H7 (cell line): ENCODE measurements around the gene ADRA2B. TPM values are rescaled to one million over a fixed set of nuclear protein-coding genes. Genes with fewer than 3 reads are reported as not detected.

Source experiments
- DNase-seq: peaks from one replicate; pipeline ENCODE4 v3.0.0; 2012
- H3K27me3 ChIP-seq: 2 replicates; pipeline ENCODE4 v1.6.0; 2011; ENCODE audit warnings: mild to moderate bottlenecking, low read length; ENCODE audit not compliant: control insufficient read depth, insufficient read depth
- H3K36me3 ChIP-seq: replicated peaks from 2 replicates; pipeline ENCODE4 v1.5.1; 2011; ENCODE audit warnings: low read length; ENCODE audit not compliant: control insufficient read depth, insufficient read depth
- H3K4me3 ChIP-seq: 2 replicates; pipeline ENCODE4 v1.5.1; 2011; ENCODE audit warnings: low read depth, mild to moderate bottlenecking, control low read depth, low read length, moderate library complexity; ENCODE audit not compliant: insufficient read depth
- total RNA-seq: library from RNA; depleted of rRNA; stranded (reverse); fragments of >200 nt; shearing (Covaris generic); gene quantifications from 2 replicates; pipeline ENCODE4 v1.2.3, GENCODE V29; 2014

ADRA2B gene
- total RNA-seq, 1 experiment from 2014 or later = 1.6 TPM

GRCh38 chr2:96153991-96154431 lies 37.6 kb upstream of the ADRA2B start:
- no peak overlapping the region for H3K4me3 ChIP-seq
- peak; percentile 51 for DNase-seq
- H3K27me3 ChIP-seq = no peaks in the 10 kb centered on the region; the same call in 1 of the 2 replicates
- H3K36me3 ChIP-seq = no peaks in the 10 kb centered on the region

DNA sequence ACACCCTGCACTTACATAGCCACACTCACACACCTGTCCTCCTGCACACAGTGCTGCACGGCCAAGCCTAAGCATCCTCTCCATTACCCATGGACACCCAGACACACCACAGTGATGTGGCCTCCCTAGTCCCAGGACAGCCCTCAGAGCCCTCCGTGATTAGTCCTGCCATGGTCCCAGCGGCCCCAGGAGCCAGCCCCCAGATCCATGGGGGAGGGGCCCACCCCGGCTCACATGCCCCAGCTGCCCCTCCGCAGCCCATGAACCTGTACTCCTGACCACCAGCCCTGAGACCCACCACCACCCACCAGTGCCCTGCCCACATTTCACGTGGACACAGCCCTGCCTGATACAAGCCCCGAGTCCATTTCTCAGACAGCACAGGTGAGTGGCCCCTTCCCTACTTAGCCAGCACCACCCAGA lies 36.9 kb upstream of the ADRA2B start:
- peak; percentile 49 for DNase-seq
- Histone ChIP-seq H3K36me3 (no peaks in the 10 kb centered on the region), H3K4me3 (no peak overlapping the region), H3K27me3 (no peaks in the 10 kb centered on the region; the same call in 1 of the 2 replicates)

DNA sequence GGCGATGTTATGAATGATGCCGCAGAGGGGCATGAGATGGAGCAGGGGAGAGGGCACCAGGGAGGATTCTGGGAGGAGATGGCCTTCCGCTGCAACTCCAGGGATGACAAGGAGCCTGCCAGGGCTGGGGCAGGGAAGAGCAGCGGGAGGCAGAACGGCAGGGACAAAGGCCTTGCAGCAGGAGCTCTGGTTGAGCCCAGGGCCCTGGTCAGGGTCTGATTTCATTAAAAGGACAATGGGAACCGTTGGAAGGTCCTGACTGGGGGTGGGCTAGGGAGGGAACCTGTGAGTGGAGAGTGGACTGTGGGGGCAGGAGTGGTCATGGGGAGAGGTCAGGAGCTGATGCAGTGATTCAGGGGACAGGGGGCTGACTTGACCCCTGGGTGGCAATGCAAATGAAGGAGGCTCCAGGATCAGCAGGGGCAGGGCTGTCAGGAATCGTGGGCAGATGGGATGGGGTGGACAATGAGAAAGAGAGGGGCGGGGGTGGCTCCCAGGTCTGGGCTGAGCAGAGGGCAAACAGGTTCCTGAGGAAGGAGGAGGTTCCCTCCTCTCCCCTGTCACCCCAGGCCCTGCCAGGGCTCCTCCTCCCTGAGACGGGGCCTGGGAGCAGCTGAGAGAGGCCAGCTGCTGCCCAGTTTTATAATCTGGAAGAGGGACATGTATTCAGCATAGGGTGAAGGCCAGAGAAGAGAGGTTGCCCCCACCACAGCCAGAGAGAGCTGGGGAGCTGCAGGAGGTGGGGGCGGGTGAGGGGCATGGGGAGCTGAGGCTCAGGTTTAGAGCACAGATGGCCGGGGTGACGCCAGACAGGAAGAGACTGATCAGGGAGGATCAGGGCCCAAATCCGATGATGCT lies 36.2 kb upstream of the ADRA2B start:
- Histone ChIP-seq H3K36me3 (no peaks in the 10 kb centered on the region), H3K27me3 (no peaks in the 10 kb centered on the region; the same call in 1 of the 2 replicates), H3K4me3 (no peak overlapping the region)
- DNase-seq = peak; percentile 83

- no peak for DNase-seq
- Histone ChIP-seq H3K27me3 (peaks cover 3% of the 10 kb centered on the region; the same call in 1 of the 2 replicates), H3K36me3 (no peaks in the 10 kb centered on the region), H3K4me3 (no peak overlapping the region)
Measured at GRCh38 chr2:96151595-96152303, 35.4 kb upstream of the ADRA2B start.

GRCh38 chr2:96150791-96151594 lies 34.6 kb upstream of the ADRA2B start:
- peak; percentile 15 for DNase-seq
- H3K27me3 ChIP-seq = peaks cover 8% of the 10 kb centered on the region
- no peaks in the 10 kb centered on the region for H3K36me3 ChIP-seq
- H3K4me3 ChIP-seq = no peak overlapping the region

DNA sequence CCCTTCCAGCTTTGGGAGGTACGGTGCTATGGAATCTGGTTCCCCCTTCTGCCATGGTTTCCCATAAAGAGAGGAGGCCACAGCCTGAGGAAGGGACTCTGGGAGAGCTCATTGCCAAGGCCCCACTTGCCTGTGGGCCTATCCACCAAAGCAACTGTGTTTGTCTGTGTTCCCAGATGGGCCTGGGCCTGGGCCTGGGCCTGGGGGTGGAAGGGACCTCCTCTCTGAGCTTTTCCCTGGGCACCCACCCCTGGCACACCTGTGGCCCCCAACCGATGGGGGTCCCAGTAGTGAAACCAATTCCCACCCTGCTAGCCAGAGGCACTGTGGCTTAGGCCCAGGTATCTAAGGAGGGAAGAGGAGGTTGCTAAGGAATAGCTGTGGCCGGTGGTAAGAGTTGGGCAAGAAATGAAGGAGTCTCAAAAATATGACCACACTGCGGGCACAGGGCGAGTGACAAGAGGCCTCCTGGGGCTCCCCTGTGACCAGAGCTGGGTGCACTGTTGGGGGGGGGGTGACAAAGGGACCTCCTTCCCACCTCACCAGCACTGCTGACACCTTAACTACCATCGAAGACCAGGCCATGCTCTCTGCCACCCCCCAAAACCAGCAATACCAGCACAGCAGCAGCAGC lies 33.8 kb upstream of the ADRA2B start:
- peaks cover 17% of the 10 kb centered on the region for H3K27me3 ChIP-seq
- no peaks in the 10 kb centered on the region for H3K36me3 ChIP-seq
- DNase-seq = peak; percentile 17
- no peak overlapping the region for H3K4me3 ChIP-seq

DNA sequence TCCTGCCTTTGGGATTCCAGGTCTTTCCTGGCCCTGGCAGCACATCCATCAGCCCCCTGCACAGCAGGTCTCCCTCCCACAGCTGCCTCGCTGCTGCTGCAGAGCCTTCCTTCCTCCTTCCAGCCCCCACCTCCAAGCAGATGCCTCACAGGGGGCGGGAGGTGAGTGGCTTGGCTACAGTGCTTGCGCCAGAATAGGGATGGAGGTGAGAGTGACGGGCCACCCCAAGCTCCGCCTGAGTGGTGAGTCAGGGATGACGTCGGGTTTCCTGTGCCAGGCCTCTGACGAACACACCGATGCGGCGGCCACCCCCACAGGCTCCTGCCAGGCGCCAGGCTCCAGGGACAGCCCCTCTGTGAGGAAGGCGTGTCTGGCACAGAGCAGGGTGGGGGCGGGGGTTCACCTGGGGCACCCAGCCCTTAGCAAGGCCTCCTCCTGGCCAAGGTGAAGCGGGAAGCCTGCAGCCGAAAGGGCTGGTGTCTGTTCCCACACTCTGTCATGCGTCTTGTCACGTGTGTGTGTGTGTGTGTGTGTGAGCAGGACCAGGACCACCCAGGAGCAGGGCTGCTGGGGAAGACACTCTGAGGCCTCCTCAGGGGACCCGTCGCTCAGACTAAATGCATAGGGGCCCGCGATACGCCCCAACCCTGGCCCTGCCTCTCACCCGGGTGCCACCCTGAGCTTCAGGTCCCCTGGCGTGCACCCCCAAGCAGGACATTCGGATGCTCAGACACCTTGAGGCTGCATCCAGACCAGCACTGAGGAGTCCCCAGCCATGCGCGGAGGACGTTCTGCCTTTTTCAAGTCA lies 32.2 kb upstream of the ADRA2B start:
- peak overlapping the region; percentile 2; the same call in 1 of the 2 replicates for H3K4me3 ChIP-seq
- DNase-seq = peak; percentile 93
- H3K27me3 ChIP-seq = peaks cover 27% of the 10 kb centered on the region
- no peaks in the 10 kb centered on the region for H3K36me3 ChIP-seq

DNA sequence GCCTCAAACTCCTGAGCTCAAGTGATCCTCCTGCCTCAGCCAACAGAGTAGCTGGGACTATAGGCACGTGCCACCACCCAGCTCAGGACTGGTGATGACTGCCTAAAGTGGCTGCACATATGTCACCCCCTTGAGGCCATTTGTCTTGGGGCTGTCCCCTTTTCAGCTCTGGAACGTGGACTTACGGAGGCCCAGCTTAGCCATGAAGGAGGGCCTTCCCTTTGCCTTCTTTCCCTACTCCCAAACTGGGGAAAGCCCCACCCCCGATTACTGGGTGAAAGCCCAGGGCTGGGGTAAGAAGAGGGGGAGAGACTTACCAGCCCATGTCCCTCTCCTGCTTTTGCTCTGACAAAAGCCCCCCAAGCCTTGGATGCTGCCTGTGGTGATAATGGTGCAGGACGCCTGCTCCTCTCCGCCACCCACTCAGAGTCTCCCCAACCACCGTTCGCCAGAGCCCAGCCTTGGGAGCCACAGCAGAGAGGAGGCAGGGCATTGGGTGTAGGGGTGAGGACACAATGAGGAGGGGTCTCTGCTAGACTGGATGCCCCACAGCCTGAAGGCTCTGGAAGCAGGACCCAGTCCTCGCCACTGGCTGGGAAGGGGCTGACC lies 31.3 kb upstream of the ADRA2B start:
- H3K36me3 ChIP-seq = no peaks in the 10 kb centered on the region
- no peak overlapping the region for H3K4me3 ChIP-seq
- DNase-seq = peak; percentile 51
- peaks cover 27% of the 10 kb centered on the region for H3K27me3 ChIP-seq

- Histone ChIP-seq H3K4me3 (no peak overlapping the region), H3K27me3 (peaks cover 27% of the 10 kb centered on the region), H3K36me3 (no peaks in the 10 kb centered on the region)
- DNase-seq = peak; percentile 39
Measured at GRCh38 chr2:96146881-96147592, 30.7 kb upstream of the ADRA2B start.

- DNase-seq = peak; percentile 78
- Histone ChIP-seq H3K36me3 (no peaks in the 10 kb centered on the region), H3K27me3 (peaks cover 27% of the 10 kb centered on the region), H3K4me3 (no peak overlapping the region)
Measured at GRCh38 chr2:96146153-96146880, 29.9 kb upstream of the ADRA2B start.

DNA sequence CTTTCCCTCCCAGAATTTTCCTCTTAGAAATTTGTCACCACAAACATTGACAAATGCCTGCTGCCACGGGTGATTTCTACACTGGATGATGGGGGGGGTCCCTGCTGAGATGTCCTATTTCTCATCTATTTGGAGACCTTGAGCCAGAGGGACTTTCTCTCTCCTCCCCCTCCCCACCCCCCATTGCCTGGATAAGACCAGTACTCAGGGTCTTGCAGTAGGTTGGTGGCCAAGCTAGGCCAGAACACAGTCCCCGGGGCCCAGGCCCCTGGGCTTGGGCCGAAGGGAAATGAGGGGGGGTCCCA lies 29.4 kb upstream of the ADRA2B start:
- no peak for DNase-seq
- H3K27me3 ChIP-seq = peaks cover 27% of the 10 kb centered on the region
- no peak overlapping the region for H3K4me3 ChIP-seq

More for the DNA sequence above, 29.4 kb upstream of the ADRA2B start:
- H3K36me3 ChIP-seq = no peaks in the 10 kb centered on the region
